SH-SY5Y (cell line): ENCODE data around the gene SLIT1.

Experiments used
- GATA2 ChIP-seq: IDR thresholded peaks from 2 replicates; pipeline ENCODE4 v1.6.1; 2011; ENCODE audit warnings: mild to moderate bottlenecking, low read depth, low read length
- GATA3 ChIP-seq: IDR thresholded peaks from 2 replicates; pipeline ENCODE4 v1.6.1; 2011; ENCODE audit warnings: low read depth, mild to moderate bottlenecking, low read length, moderate library complexity

- TF ChIP-seq GATA2 (no peak), GATA3 (no peak)
These were observed 185.1 kb downstream of the SLIT1 start for GRCh38 chr10:97000487-97001182.
